ENCODE data around the gene SLC19A1.
"Not testable (repeated sequence)": the region's sequence is repeated elsewhere in the genome, so short reads cannot be mapped to it uniquely, and the experiment has no call there.

The SLC19A1 gene

DNA sequence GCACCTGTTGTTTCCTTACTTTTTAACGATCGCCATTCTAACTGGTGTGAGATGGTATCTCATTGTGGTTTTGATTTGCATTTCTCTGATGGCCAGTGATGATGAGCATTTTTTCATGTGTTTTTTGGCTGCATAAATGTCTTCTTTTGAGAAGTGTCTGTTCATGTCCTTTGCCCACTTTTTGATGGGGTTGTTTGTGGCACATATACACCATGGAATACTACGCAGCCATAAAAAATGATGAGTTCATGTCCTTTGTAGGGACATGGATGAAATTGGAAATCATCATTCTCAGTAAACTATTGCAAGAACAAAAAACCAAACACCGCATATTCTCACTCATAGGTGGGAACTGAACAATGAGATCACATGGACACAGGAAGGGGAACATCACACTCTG, 39.0 kb downstream of the SLC19A1 start:
- H4K8ac ChIP-seq (ENCODE audit: low read length); H3K23ac ChIP-seq (ENCODE audit: low read length in 2 of 2); H4K91ac ChIP-seq (ENCODE audit: low read length); H2AFZ ChIP-seq (ENCODE audit: low read depth, low read length); H2BK12ac ChIP-seq (ENCODE audit: low read length in 2 of 2); H3K27ac ChIP-seq (ENCODE audit: low read length, poor library complexity, severe bottlenecking); H3K4me2 ChIP-seq (ENCODE audit: low read length, poor library complexity, severe bottlenecking); H3K9me3 ChIP-seq (ENCODE audit: control insufficient read depth, low read length); H3K4ac ChIP-seq (ENCODE audit: low read depth in 1 of 2, low read length in 2 of 2); H2BK15ac ChIP-seq (ENCODE audit: low read depth, poor library complexity, severe bottlenecking); H3K9ac ChIP-seq (ENCODE audit: low read length); DNase-seq; H3K4me1 ChIP-seq (ENCODE audit: control insufficient read depth, insufficient read depth, low read depth, low read length); H3K18ac ChIP-seq (ENCODE audit: low read depth in 1 of 2, low read length in 2 of 2); H2BK120ac ChIP-seq (ENCODE audit: low read depth, low read length); H3K4me3 ChIP-seq (ENCODE audit: insufficient read depth in 1 of 2, low read depth in 1 of 2, low read length in 2 of 2); H3K27me3 ChIP-seq (ENCODE audit: control insufficient read depth in 1 of 2, insufficient read depth in 1 of 2, low read length in 2 of 2); H3K14ac ChIP-seq (ENCODE audit: low read length in 2 of 2); H2BK5ac ChIP-seq (ENCODE audit: low read depth, low read length, poor library complexity, severe bottlenecking); H2AK5ac ChIP-seq (ENCODE audit: low read length, severe bottlenecking): not testable (repeated sequence)
- peaks cover 11% of the 10 kb centered on the region for H3K79me1 ChIP-seq (replicated peaks; ENCODE audit: low read length, poor library complexity, severe bottlenecking)
- peaks cover 8 to 78% of the 10 kb centered on the region in 2 experiments for H3K36me3 ChIP-seq (ENCODE audit: control insufficient read depth in 1 of 2, insufficient read depth in 2 of 2, low read depth in 1 of 2, low read length in 2 of 2)
- WGBS = 100% methylated on average over 2 of the region's 4 CpGs

- H3K9me3 ChIP-seq (ENCODE audit: control insufficient read depth, low read length) = no peaks in the 10 kb centered on the region
- H2AFZ ChIP-seq (ENCODE audit: low read depth, low read length) = no peak overlapping the region
- H3K27ac ChIP-seq (ENCODE audit: low read length, poor library complexity, severe bottlenecking) = no peak overlapping the region
- H2BK15ac ChIP-seq (ENCODE audit: low read depth, poor library complexity, severe bottlenecking) = no peak overlapping the region
- H2BK12ac ChIP-seq (ENCODE audit: low read length in 2 of 2) = no peak overlapping the region
- no peak overlapping the region for H3K9ac ChIP-seq (ENCODE audit: low read length)
- H3K14ac ChIP-seq (ENCODE audit: low read length in 2 of 2) = no peak overlapping the region
- no peak overlapping the region for H3K23ac ChIP-seq (ENCODE audit: low read length in 2 of 2)
- DNase-seq = no peak
- no peak overlapping the region for H3K18ac ChIP-seq (ENCODE audit: low read depth in 1 of 2, low read length in 2 of 2)
- no peak overlapping the region for H3K4ac ChIP-seq (ENCODE audit: low read depth in 1 of 2, low read length in 2 of 2)
- H2BK120ac ChIP-seq (ENCODE audit: low read depth, low read length) = no peak overlapping the region
- no peak overlapping the region for H3K4me3 ChIP-seq (ENCODE audit: insufficient read depth in 1 of 2, low read depth in 1 of 2, low read length in 2 of 2)
- no peak overlapping the region for H4K8ac ChIP-seq (ENCODE audit: low read length)
- H3K4me2 ChIP-seq (ENCODE audit: low read length, poor library complexity, severe bottlenecking) = no peak overlapping the region
- H3K27me3 ChIP-seq (ENCODE audit: control insufficient read depth in 1 of 2, insufficient read depth in 1 of 2, low read length in 2 of 2) = no peaks in the 10 kb centered on the region
- no peak overlapping the region for H2BK5ac ChIP-seq (ENCODE audit: low read depth, low read length, poor library complexity, severe bottlenecking)
- no peak overlapping the region for H4K91ac ChIP-seq (ENCODE audit: low read length)
- 97% methylated on average over 10 of the region's 10 CpGs for WGBS
- no peak overlapping the region for H2AK5ac ChIP-seq (ENCODE audit: low read length, severe bottlenecking)
- H3K36me3 ChIP-seq (ENCODE audit: control insufficient read depth in 1 of 2, insufficient read depth in 2 of 2, low read depth in 1 of 2, low read length in 2 of 2) = peaks cover 13 to 78% of the 10 kb centered on the region in 2 experiments
- peaks cover 12% of the 10 kb centered on the region for H3K79me1 ChIP-seq (replicated peaks; ENCODE audit: low read length, poor library complexity, severe bottlenecking)
- peaks cover 3% of the 10 kb centered on the region for H3K4me1 ChIP-seq (ENCODE audit: control insufficient read depth, insufficient read depth, low read depth, low read length)
Observed at GRCh38 chr21:45502600-45502999, 39.6 kb downstream of the SLC19A1 start.

DNA sequence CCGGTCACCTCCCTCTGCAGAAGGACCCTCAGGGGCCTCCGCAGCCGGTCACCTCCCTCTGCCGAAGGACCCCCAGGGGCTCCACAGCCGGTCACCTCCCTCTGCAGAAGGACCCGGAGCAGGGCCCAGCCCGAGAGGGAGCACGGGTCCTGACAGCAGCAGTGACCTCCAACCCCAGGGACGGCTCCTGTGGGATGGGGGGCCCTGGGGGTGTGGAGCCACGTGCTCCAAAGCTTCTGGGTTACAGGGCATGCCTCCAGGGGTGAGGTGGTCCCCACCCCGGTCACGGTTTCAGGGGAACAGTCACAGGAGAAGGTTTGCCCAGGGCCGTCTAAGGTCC, 40.3 kb downstream of the SLC19A1 start:
- Histone ChIP-seq H3K4me2 (ENCODE audit: low read length, poor library complexity, severe bottlenecking) (no peak overlapping the region), H2AFZ (ENCODE audit: low read depth, low read length) (no peak overlapping the region), H2BK15ac (ENCODE audit: low read depth, poor library complexity, severe bottlenecking) (no peak overlapping the region), H3K27me3 (ENCODE audit: control insufficient read depth in 1 of 2, insufficient read depth in 1 of 2, low read length in 2 of 2) (no peaks in the 10 kb centered on the region), H3K36me3 (ENCODE audit: control insufficient read depth in 1 of 2, insufficient read depth in 2 of 2, low read depth in 1 of 2, low read length in 2 of 2) (peaks cover 19 to 78% of the 10 kb centered on the region in 2 experiments), H3K18ac (ENCODE audit: low read depth in 1 of 2, low read length in 2 of 2) (no peak overlapping the region), H2BK5ac (ENCODE audit: low read depth, low read length, poor library complexity, severe bottlenecking) (no peak overlapping the region), H3K27ac (ENCODE audit: low read length, poor library complexity, severe bottlenecking) (no peak overlapping the region), H4K8ac (ENCODE audit: low read length) (no peak overlapping the region), H3K79me1 (replicated peaks; ENCODE audit: low read length, poor library complexity, severe bottlenecking) (peaks cover 16% of the 10 kb centered on the region), H2BK120ac (ENCODE audit: low read depth, low read length) (no peak overlapping the region), H3K4me1 (ENCODE audit: control insufficient read depth, insufficient read depth, low read depth, low read length) (peaks cover 3% of the 10 kb centered on the region), H3K9me3 (ENCODE audit: control insufficient read depth, low read length) (no peaks in the 10 kb centered on the region), H2AK5ac (ENCODE audit: low read length, severe bottlenecking) (no peak overlapping the region), H3K4ac (ENCODE audit: low read depth in 1 of 2, low read length in 2 of 2) (no peak overlapping the region), H3K23ac (ENCODE audit: low read length in 2 of 2) (no peak overlapping the region), H3K9ac (ENCODE audit: low read length) (no peak overlapping the region), H3K14ac (ENCODE audit: low read length in 2 of 2) (no peak overlapping the region), H4K91ac (ENCODE audit: low read length) (no peak overlapping the region), H2BK12ac (ENCODE audit: low read length in 2 of 2) (no peak overlapping the region), H3K4me3 (ENCODE audit: insufficient read depth in 1 of 2, low read depth in 1 of 2, low read length in 2 of 2) (no peak overlapping the region)
- DNase-seq = no peak
- WGBS = 93% methylated on average over 12 of the region's 13 CpGs

DNA sequence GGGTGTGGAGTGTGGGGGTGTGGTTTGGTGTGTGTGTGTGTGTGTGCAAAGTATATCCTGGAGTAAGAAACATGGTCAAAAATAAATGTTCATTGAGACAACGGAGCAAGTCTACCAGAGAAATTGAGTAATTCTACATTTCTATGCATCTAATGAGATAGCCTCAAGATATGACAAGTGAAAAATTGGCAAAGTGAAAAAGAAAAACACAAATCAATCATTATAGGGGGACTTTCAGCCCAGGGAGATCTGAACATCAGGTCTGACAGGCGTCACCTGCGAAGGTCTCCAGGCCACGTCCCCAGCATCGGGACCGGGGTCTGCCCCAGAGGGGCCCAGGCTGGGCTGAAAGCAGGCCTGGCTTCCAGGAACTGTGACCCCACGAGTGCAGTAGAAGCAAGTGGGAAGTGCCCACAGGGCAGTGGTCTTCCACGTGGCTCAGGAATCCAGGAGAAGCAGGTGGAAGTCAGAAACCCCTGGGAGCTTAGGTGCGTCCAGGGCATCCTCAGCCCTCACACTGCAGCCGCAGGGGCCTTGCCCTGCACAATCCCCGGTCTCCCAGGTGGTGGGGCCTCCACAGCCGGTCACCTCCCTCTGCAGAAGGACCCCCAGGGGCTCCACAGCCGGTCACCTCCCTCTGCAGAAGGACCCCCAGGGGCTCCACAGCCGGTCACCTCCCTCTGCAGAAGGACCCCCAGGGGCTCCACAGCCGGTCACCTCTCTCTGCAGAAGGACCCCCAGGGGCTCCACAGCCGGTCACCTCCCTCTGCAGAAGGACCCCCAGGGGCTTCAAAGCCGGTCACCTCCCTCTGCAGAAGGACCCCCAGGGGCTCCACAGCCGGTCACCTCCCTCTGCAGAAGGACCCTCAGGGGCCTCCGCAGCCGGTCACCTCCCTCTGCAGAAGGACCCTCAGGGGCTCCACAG, 40.9 kb downstream of the SLC19A1 start:
- H3K14ac ChIP-seq (ENCODE audit: low read length in 2 of 2); H4K8ac ChIP-seq (ENCODE audit: low read length); H3K4me3 ChIP-seq (ENCODE audit: insufficient read depth in 1 of 2, low read depth in 1 of 2, low read length in 2 of 2); H3K18ac ChIP-seq (ENCODE audit: low read depth in 1 of 2, low read length in 2 of 2); H3K4me1 ChIP-seq (ENCODE audit: control insufficient read depth, insufficient read depth, low read depth, low read length); H2AFZ ChIP-seq (ENCODE audit: low read depth, low read length); H3K27ac ChIP-seq (ENCODE audit: low read length, poor library complexity, severe bottlenecking); H2BK120ac ChIP-seq (ENCODE audit: low read depth, low read length); H3K9ac ChIP-seq (ENCODE audit: low read length); H2BK12ac ChIP-seq (ENCODE audit: low read length in 2 of 2); H3K4ac ChIP-seq (ENCODE audit: low read depth in 1 of 2, low read length in 2 of 2); H3K27me3 ChIP-seq (ENCODE audit: control insufficient read depth in 1 of 2, insufficient read depth in 1 of 2, low read length in 2 of 2); H2BK15ac ChIP-seq (ENCODE audit: low read depth, poor library complexity, severe bottlenecking); H3K4me2 ChIP-seq (ENCODE audit: low read length, poor library complexity, severe bottlenecking); H2AK5ac ChIP-seq (ENCODE audit: low read length, severe bottlenecking); H4K91ac ChIP-seq (ENCODE audit: low read length); H3K23ac ChIP-seq (ENCODE audit: low read length in 2 of 2); H3K9me3 ChIP-seq (ENCODE audit: control insufficient read depth, low read length); H2BK5ac ChIP-seq (ENCODE audit: low read depth, low read length, poor library complexity, severe bottlenecking): not testable (repeated sequence)
- DNase-seq = peak; percentile 22
- 91% methylated on average over 12 of the region's 20 CpGs for WGBS
- Histone ChIP-seq H3K36me3 (ENCODE audit: control insufficient read depth in 1 of 2, insufficient read depth in 2 of 2, low read depth in 1 of 2, low read length in 2 of 2) (peaks cover 25 to 78% of the 10 kb centered on the region in 2 experiments), H3K79me1 (replicated peaks; ENCODE audit: low read length, poor library complexity, severe bottlenecking) (peaks cover 20% of the 10 kb centered on the region)

Data from mesenchymal stem cell (in vitro differentiated cells and primary cell).